ENCODE results near the gene AIPL1.
"Not testable (repeated sequence)": the region's sequence is repeated elsewhere in the genome, so short reads cannot be mapped to it uniquely, and the experiment has no call there.

The AIPL1 gene

GRCh38 chr17:6435051-6435450 lies at the start of gene AIPL1:
AIPL1 (minus strand) TSS chr17:6435121; CDS start chr17:6435104, 17 bp downstream.
- Histone ChIP-seq H3K27me3 (ENCODE audit: control insufficient read depth in 1 of 2, insufficient read depth in 2 of 2, low read length in 2 of 2) (peaks cover 7 to 13% of the 10 kb centered on the region in 2 donors), H3K9ac (ENCODE audit: low read depth in 1 of 2, low read length in 2 of 2) (no peak within 1 kb of the TSS), H3K4me1 (ENCODE audit: control insufficient read depth in 1 of 2, insufficient read depth in 2 of 2, low read length in 2 of 2) (no peaks in the 10 kb centered on the region), H3K9me3 (ENCODE audit: control insufficient read depth in 1 of 2, low read length in 2 of 2) (peaks cover 6 to 7% of the 10 kb centered on the region in 2 donors), H3K27ac (ENCODE audit: low read depth, low read length) (no peak within 1 kb of the TSS), H3K4me3 (ENCODE audit: low read depth in 1 of 2, low read length in 2 of 2) (no peak within 1 kb of the TSS), H3K36me3 (ENCODE audit: control insufficient read depth in 1 of 2, insufficient read depth in 2 of 2, low read length in 2 of 2) (no peaks in the 10 kb centered on the region)

- Histone ChIP-seq H3K4me3 (ENCODE audit: low read depth in 1 of 2, low read length in 2 of 2) (no peak overlapping the region), H3K36me3 (ENCODE audit: control insufficient read depth in 1 of 2, insufficient read depth in 2 of 2, low read length in 2 of 2) (no peaks in the 10 kb centered on the region), H3K4me1 (ENCODE audit: control insufficient read depth in 1 of 2, insufficient read depth in 2 of 2, low read length in 2 of 2) (no peaks in the 10 kb centered on the region), H3K9me3 (ENCODE audit: control insufficient read depth in 1 of 2, low read length in 2 of 2) (no peaks in the 10 kb centered on the region), H3K27ac (ENCODE audit: low read depth, low read length) (no peak overlapping the region), H3K27me3 (ENCODE audit: control insufficient read depth in 1 of 2, insufficient read depth in 2 of 2, low read length in 2 of 2) (no peaks in the 10 kb centered on the region), H3K9ac (ENCODE audit: low read depth in 1 of 2, low read length in 2 of 2) (no peak overlapping the region)
Measured at GRCh38 chr17:6483507-6483906, 48.6 kb upstream of the AIPL1 start.

GRCh38 chr17:6482796-6483195 lies 47.9 kb upstream of the AIPL1 start:
- H3K9me3 ChIP-seq (ENCODE audit: control insufficient read depth in 1 of 2, low read length in 2 of 2); H3K36me3 ChIP-seq (ENCODE audit: control insufficient read depth in 1 of 2, insufficient read depth in 2 of 2, low read length in 2 of 2); H3K9ac ChIP-seq (ENCODE audit: low read depth in 1 of 2, low read length in 2 of 2); H3K4me3 ChIP-seq (ENCODE audit: low read depth in 1 of 2, low read length in 2 of 2); H3K4me1 ChIP-seq (ENCODE audit: control insufficient read depth in 1 of 2, insufficient read depth in 2 of 2, low read length in 2 of 2); H3K27me3 ChIP-seq (ENCODE audit: control insufficient read depth in 1 of 2, insufficient read depth in 2 of 2, low read length in 2 of 2); H3K27ac ChIP-seq (ENCODE audit: low read depth, low read length): not testable (repeated sequence)

GRCh38 chr17:6482105-6482455 lies 47.2 kb upstream of the AIPL1 start:
- Histone ChIP-seq H3K4me3 (ENCODE audit: low read depth in 1 of 2, low read length in 2 of 2) (no peak overlapping the region), H3K9ac (ENCODE audit: low read depth in 1 of 2, low read length in 2 of 2) (no peak overlapping the region), H3K27me3 (ENCODE audit: control insufficient read depth in 1 of 2, insufficient read depth in 2 of 2, low read length in 2 of 2) (no peaks in the 10 kb centered on the region), H3K27ac (ENCODE audit: low read depth, low read length) (no peak overlapping the region), H3K4me1 (ENCODE audit: control insufficient read depth in 1 of 2, insufficient read depth in 2 of 2, low read length in 2 of 2) (no peaks in the 10 kb centered on the region), H3K36me3 (ENCODE audit: control insufficient read depth in 1 of 2, insufficient read depth in 2 of 2, low read length in 2 of 2) (no peaks in the 10 kb centered on the region), H3K9me3 (ENCODE audit: control insufficient read depth in 1 of 2, low read length in 2 of 2) (no peaks in the 10 kb centered on the region)

GRCh38 chr17:6480303-6480675 lies 45.4 kb upstream of the AIPL1 start:
- Histone ChIP-seq H3K4me3 (ENCODE audit: low read depth in 1 of 2, low read length in 2 of 2) (no peak overlapping the region), H3K27ac (ENCODE audit: low read depth, low read length) (no peak overlapping the region), H3K9me3 (ENCODE audit: control insufficient read depth in 1 of 2, low read length in 2 of 2) (no peaks in the 10 kb centered on the region), H3K27me3 (ENCODE audit: control insufficient read depth in 1 of 2, insufficient read depth in 2 of 2, low read length in 2 of 2) (no peaks in the 10 kb centered on the region), H3K36me3 (ENCODE audit: control insufficient read depth in 1 of 2, insufficient read depth in 2 of 2, low read length in 2 of 2) (no peaks in the 10 kb centered on the region), H3K4me1 (ENCODE audit: control insufficient read depth in 1 of 2, insufficient read depth in 2 of 2, low read length in 2 of 2) (no peaks in the 10 kb centered on the region), H3K9ac (ENCODE audit: low read depth in 1 of 2, low read length in 2 of 2) (no peak overlapping the region)

- H3K9ac ChIP-seq (ENCODE audit: low read depth in 1 of 2, low read length in 2 of 2): no peak overlapping the region
- H3K27me3 ChIP-seq (ENCODE audit: control insufficient read depth in 1 of 2, insufficient read depth in 2 of 2, low read length in 2 of 2): no peaks in the 10 kb centered on the region
- H3K4me1 ChIP-seq (ENCODE audit: control insufficient read depth in 1 of 2, insufficient read depth in 2 of 2, low read length in 2 of 2): no peaks in the 10 kb centered on the region
- no peaks in the 10 kb centered on the region for H3K36me3 ChIP-seq (ENCODE audit: control insufficient read depth in 1 of 2, insufficient read depth in 2 of 2, low read length in 2 of 2)
- no peak overlapping the region for H3K27ac ChIP-seq (ENCODE audit: low read depth, low read length)
- no peak overlapping the region for H3K4me3 ChIP-seq (ENCODE audit: low read depth in 1 of 2, low read length in 2 of 2)
- no peaks in the 10 kb centered on the region for H3K9me3 ChIP-seq (ENCODE audit: control insufficient read depth in 1 of 2, low read length in 2 of 2)
Measured at GRCh38 chr17:6479622-6480302, 44.8 kb upstream of the AIPL1 start.

GRCh38 chr17:6478486-6478885 lies 43.6 kb upstream of the AIPL1 start:
- H3K27me3 ChIP-seq (ENCODE audit: control insufficient read depth in 1 of 2, insufficient read depth in 2 of 2, low read length in 2 of 2): no peaks in the 10 kb centered on the region

GRCh38 chr17:6477831-6478383 lies 43.0 kb upstream of the AIPL1 start:
- H3K9ac ChIP-seq (ENCODE audit: low read depth in 1 of 2, low read length in 2 of 2): no peak overlapping the region
- H3K4me3 ChIP-seq (ENCODE audit: low read depth in 1 of 2, low read length in 2 of 2): no peak overlapping the region
- no peaks in the 10 kb centered on the region for H3K4me1 ChIP-seq (ENCODE audit: control insufficient read depth in 1 of 2, insufficient read depth in 2 of 2, low read length in 2 of 2)
- H3K9me3 ChIP-seq (ENCODE audit: control insufficient read depth in 1 of 2, low read length in 2 of 2): no peaks in the 10 kb centered on the region
- no peaks in the 10 kb centered on the region for H3K36me3 ChIP-seq (ENCODE audit: control insufficient read depth in 1 of 2, insufficient read depth in 2 of 2, low read length in 2 of 2)
- no peak overlapping the region for H3K27ac ChIP-seq (ENCODE audit: low read depth, low read length)
- H3K27me3 ChIP-seq (ENCODE audit: control insufficient read depth in 1 of 2, insufficient read depth in 2 of 2, low read length in 2 of 2): no peaks in the 10 kb centered on the region

More at GRCh38 chr17:6478486-6478885, 43.6 kb upstream of the AIPL1 start:
- Histone ChIP-seq H3K9me3 (ENCODE audit: control insufficient read depth in 1 of 2, low read length in 2 of 2) (no peaks in the 10 kb centered on the region), H3K36me3 (ENCODE audit: control insufficient read depth in 1 of 2, insufficient read depth in 2 of 2, low read length in 2 of 2) (no peaks in the 10 kb centered on the region), H3K4me3 (ENCODE audit: low read depth in 1 of 2, low read length in 2 of 2) (no peak overlapping the region), H3K27ac (ENCODE audit: low read depth, low read length) (no peak overlapping the region), H3K9ac (ENCODE audit: low read depth in 1 of 2, low read length in 2 of 2) (no peak overlapping the region), H3K4me1 (ENCODE audit: control insufficient read depth in 1 of 2, insufficient read depth in 2 of 2, low read length in 2 of 2) (no peaks in the 10 kb centered on the region)

GRCh38 chr17:6476810-6477179 lies 41.9 kb upstream of the AIPL1 start:
- Histone ChIP-seq H3K27me3 (ENCODE audit: control insufficient read depth in 1 of 2, insufficient read depth in 2 of 2, low read length in 2 of 2) (no peaks in the 10 kb centered on the region), H3K36me3 (ENCODE audit: control insufficient read depth in 1 of 2, insufficient read depth in 2 of 2, low read length in 2 of 2) (no peaks in the 10 kb centered on the region), H3K9ac (ENCODE audit: low read depth in 1 of 2, low read length in 2 of 2) (no peak overlapping the region), H3K4me3 (ENCODE audit: low read depth in 1 of 2, low read length in 2 of 2) (no peak overlapping the region), H3K4me1 (ENCODE audit: control insufficient read depth in 1 of 2, insufficient read depth in 2 of 2, low read length in 2 of 2) (no peaks in the 10 kb centered on the region), H3K9me3 (ENCODE audit: control insufficient read depth in 1 of 2, low read length in 2 of 2) (no peaks in the 10 kb centered on the region), H3K27ac (ENCODE audit: low read depth, low read length) (no peak overlapping the region)

GRCh38 chr17:6476076-6476809 lies 41.3 kb upstream of the AIPL1 start:
- Histone ChIP-seq H3K4me3 (ENCODE audit: low read depth in 1 of 2, low read length in 2 of 2) (no peak overlapping the region), H3K36me3 (ENCODE audit: control insufficient read depth in 1 of 2, insufficient read depth in 2 of 2, low read length in 2 of 2) (no peaks in the 10 kb centered on the region), H3K9me3 (ENCODE audit: control insufficient read depth in 1 of 2, low read length in 2 of 2) (no peaks in the 10 kb centered on the region), H3K27me3 (ENCODE audit: control insufficient read depth in 1 of 2, insufficient read depth in 2 of 2, low read length in 2 of 2) (no peaks in the 10 kb centered on the region), H3K9ac (ENCODE audit: low read depth in 1 of 2, low read length in 2 of 2) (no peak overlapping the region), H3K4me1 (ENCODE audit: control insufficient read depth in 1 of 2, insufficient read depth in 2 of 2, low read length in 2 of 2) (no peaks in the 10 kb centered on the region), H3K27ac (ENCODE audit: low read depth, low read length) (no peak overlapping the region)
